Endothelial cell (in vitro differentiated cells): Measurements from ENCODE around the gene PPP1R36. TPM values are rescaled to one million over a fixed set of nuclear protein-coding genes. Genes with fewer than 3 reads are reported as not detected.
"Not testable (repeated sequence)": the region's sequence is repeated elsewhere in the genome, so short reads cannot be mapped to it uniquely, and the experiment has no call there.

Source experiments
- DNase-seq: peaks from one replicate; pipeline ENCODE4 v3.0.0; 2021; ENCODE audit warnings: low spot score
- H3K27ac Mint-ChIP-seq: one replicate; pipeline ENCODE4 v1.8.0; 2021; ENCODE audit warnings: mixed read lengths, inconsistent platforms; ENCODE audit not compliant: unreplicated experiment
- H3K27me3 Mint-ChIP-seq: one replicate; pipeline ENCODE4 v1.8.0; 2021; ENCODE audit warnings: mild to moderate bottlenecking, moderate library complexity, mixed read lengths, inconsistent platforms; ENCODE audit not compliant: unreplicated experiment
- H3K36me3 Mint-ChIP-seq: one replicate; pipeline ENCODE4 v1.8.0; 2021; ENCODE audit warnings: mild to moderate bottlenecking, low read depth, mixed read lengths, inconsistent platforms; ENCODE audit not compliant: unreplicated experiment
- H3K4me1 Mint-ChIP-seq: one replicate; pipeline ENCODE4 v1.8.0; 2021; ENCODE audit warnings: mild to moderate bottlenecking, mixed read lengths, inconsistent platforms; ENCODE audit not compliant: unreplicated experiment
- H3K4me3 Mint-ChIP-seq: one replicate; pipeline ENCODE4 v1.8.0; 2021; ENCODE audit warnings: mild to moderate bottlenecking, mixed read lengths, inconsistent platforms; ENCODE audit not compliant: unreplicated experiment
- H3K9me3 Mint-ChIP-seq: one replicate; pipeline ENCODE4 v1.8.0; 2021; ENCODE audit warnings: mixed read lengths, inconsistent platforms; ENCODE audit not compliant: unreplicated experiment
- CTCF ChIP-seq: fragments of 200-600 bp; sonication (generic); IDR thresholded peaks from one replicate; pipeline ENCODE4 v1.5.0; 2021; ENCODE audit warnings: antibody characterized with exemption; ENCODE audit not compliant: unreplicated experiment
- total RNA-seq: library from RNA; stranded (reverse); fragmentation: NEBNext Ultra II Directional; extraction: Animal tissue kit (Norgen Biotek cat#: 25700); gene quantifications from one replicate; pipeline ENCODE4 v1.2.1, GENCODE V29; 2021; ENCODE audit not compliant: unreplicated experiment

PPP1R36 gene
- total RNA-seq, 1 donor from 2014 or later = 2.1 TPM

DNA sequence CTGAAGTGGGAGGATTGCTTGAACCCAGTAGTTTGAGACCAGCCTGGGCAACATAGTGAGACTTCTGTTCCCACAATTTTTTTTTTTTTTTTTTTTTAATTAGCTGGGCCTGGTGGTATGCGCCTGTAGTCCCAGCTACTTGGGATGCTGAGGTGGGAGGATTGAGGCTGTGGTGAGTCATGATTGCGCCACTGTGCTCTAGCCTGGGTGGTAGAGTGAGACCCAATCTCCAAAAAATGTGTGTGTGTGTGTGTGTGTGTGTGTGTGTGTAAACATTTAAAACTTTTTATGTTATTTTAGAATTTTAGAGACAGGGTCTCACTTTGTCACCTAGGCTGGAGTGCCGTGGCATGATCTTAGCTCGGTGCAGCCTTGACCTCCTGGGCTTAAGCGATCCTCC, 6.8 kb downstream of the PPP1R36 start:
- Mint-ChIP-seq H3K27me3 (no peaks in the 10 kb centered on the region), H3K4me3 (no peak overlapping the region), H3K36me3 (no peaks in the 10 kb centered on the region), H3K9me3 (no peaks in the 10 kb centered on the region), H3K4me1 (peaks cover 15% of the 10 kb centered on the region), H3K27ac (no peak overlapping the region)
- no peak for TF ChIP-seq CTCF
- DNase-seq = no peak

DNA sequence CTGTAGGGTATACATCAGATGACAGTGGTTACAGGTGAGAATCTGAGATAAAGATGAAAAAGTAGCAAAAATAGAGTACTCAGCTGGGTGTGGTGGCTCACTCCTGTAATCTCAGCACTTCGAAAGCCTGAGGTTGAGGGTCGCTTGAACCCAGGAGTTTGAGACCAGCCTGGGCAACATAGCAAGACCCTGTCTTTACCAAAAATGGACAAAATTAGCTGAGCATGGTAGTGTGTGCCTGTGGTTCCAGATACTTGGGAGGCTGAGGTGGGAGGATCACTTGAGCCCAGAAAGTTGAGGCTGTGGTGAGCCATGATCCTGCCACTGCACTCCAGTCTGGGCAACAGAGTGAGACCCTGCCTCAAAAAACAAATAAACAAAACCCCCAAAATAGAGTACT, 8.5 kb downstream of the PPP1R36 start:
- H3K27ac Mint-ChIP-seq, H3K36me3 Mint-ChIP-seq, DNase-seq, H3K9me3 Mint-ChIP-seq, H3K4me3 Mint-ChIP-seq, H3K27me3 Mint-ChIP-seq: not testable (repeated sequence)
- H3K4me1 Mint-ChIP-seq = peaks cover 19% of the 10 kb centered on the region

GRCh38 chr14:64561631-64562030, 11.9 kb downstream of the PPP1R36 start:
- Mint-ChIP-seq H3K36me3 (no peaks in the 10 kb centered on the region), H3K9me3 (no peaks in the 10 kb centered on the region), H3K4me3 (no peak overlapping the region), H3K27ac (no peak overlapping the region), H3K4me1 (peaks cover 43% of the 10 kb centered on the region), H3K27me3 (peaks cover 3% of the 10 kb centered on the region)
- no peak for TF ChIP-seq CTCF
- no peak for DNase-seq

- no peak for TF ChIP-seq CTCF
- H3K27me3 Mint-ChIP-seq = peaks cover 3% of the 10 kb centered on the region
- no peaks in the 10 kb centered on the region for H3K36me3 Mint-ChIP-seq
- H3K4me3 Mint-ChIP-seq = no peak overlapping the region
- no peak for DNase-seq
- H3K9me3 Mint-ChIP-seq = no peaks in the 10 kb centered on the region
- H3K4me1 Mint-ChIP-seq = peaks cover 51% of the 10 kb centered on the region
- H3K27ac Mint-ChIP-seq = no peak overlapping the region
Measured at GRCh38 chr14:64562436-64562835, 12.7 kb downstream of the PPP1R36 start.

DNA sequence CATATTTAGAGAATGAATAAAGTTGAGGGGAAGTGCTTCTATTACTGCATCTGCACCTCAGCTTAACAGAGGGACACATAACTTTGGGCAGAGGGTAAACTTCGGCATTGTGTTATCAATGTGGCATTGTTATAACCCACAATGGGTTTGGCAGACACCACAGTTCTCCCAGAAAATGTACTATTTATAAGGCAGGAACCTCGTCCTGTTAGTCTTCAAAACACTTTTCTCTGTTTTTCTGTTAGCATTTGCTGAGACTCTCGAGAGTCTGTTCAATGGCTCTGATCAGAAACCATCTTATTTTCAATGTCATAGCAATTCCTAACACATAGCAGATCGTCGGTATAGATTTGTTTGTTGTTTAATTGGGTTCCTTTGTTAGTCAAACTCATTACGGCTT, 13.9 kb downstream of the PPP1R36 start:
- H3K36me3 Mint-ChIP-seq = no peaks in the 10 kb centered on the region
- H3K9me3 Mint-ChIP-seq = no peaks in the 10 kb centered on the region
- DNase-seq = no peak
- H3K27me3 Mint-ChIP-seq = peaks cover 3% of the 10 kb centered on the region
- H3K27ac Mint-ChIP-seq = no peak overlapping the region
- peaks cover 51% of the 10 kb centered on the region for H3K4me1 Mint-ChIP-seq
- no peak for TF ChIP-seq CTCF
- H3K4me3 Mint-ChIP-seq = no peak overlapping the region
